Measurements from ENCODE around the gene HDAC4.

Gene HDAC4

DNA sequence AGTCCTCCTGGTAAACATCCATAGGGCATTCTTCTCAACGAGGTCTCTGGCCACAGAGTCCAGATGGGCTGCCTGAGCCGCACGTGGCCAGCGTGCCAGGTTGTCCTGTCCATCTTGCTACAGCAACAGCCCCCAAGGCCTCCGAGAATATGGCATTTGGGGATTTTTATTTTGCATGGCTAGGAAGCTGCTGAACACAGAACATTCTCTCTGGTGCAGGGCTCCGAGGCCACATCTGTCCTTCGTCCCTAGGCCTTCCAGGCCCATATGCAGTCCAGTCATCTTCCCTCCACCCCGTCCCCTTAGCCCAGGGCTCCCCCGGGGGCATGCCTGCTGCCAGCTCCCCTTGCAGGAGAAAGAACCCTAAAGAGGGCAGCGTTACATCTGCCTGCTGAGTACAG lies 2.3 kb downstream of the HDAC4 start:
- no peak for DNase-seq (ENCODE audit: low read depth)

DNA sequence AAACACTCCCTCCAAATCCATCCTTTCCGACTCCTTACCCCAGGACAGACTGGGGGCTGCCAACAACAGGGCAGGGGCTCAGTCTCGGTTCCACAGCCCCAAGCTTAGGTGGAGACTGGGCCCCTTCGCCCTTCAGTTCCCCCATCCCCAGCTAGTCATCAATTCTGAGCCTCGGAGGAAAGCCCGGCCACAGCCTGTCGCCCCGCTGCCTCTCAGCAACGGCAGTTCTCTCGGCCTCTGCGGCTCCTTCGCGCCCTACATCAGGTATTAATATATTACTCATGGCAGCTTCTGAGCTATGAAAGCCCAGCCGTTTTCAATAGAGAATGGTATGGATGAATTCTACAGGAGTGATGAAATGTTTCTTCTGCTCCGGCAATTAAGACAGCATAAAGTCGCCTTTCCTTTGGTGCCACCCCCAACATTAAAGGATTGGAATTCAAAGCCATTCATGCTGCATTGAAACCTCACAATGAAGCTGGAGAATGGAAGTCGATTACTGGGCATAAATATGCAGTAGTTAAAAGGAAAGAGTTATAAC lies 2.8 kb downstream of the HDAC4 start:
- TF ChIP-seq, protein P1, sequence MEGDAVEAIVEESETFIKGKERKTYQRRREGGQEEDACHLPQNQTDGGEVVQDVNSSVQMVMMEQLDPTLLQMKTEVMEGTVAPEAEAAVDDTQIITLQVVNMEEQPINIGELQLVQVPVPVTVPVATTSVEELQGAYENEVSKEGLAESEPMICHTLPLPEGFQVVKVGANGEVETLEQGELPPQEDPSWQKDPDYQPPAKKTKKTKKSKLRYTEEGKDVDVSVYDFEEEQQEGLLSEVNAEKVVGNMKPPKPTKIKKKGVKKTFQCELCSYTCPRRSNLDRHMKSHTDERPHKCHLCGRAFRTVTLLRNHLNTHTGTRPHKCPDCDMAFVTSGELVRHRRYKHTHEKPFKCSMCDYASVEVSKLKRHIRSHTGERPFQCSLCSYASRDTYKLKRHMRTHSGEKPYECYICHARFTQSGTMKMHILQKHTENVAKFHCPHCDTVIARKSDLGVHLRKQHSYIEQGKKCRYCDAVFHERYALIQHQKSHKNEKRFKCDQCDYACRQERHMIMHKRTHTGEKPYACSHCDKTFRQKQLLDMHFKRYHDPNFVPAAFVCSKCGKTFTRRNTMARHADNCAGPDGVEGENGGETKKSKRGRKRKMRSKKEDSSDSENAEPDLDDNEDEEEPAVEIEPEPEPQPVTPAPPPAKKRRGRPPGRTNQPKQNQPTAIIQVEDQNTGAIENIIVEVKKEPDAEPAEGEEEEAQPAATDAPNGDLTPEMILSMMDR (IDR thresholded peaks at IDR 0.05; ENCODE audit: insufficient read depth, low read depth, low read length, missing control alignments), result no peak
- H3K4me3 ChIP-seq (ENCODE audit: low read depth, low read length), result no peak overlapping the region
- no peak for DNase-seq (ENCODE audit: low read depth)

More for the DNA sequence above, 2.3 kb downstream of the HDAC4 start:
- TF ChIP-seq, protein P1 (IDR thresholded peaks at IDR 0.05; ENCODE audit: insufficient read depth, low read depth, low read length, missing control alignments), result no peak
- H3K4me3 ChIP-seq (ENCODE audit: low read depth, low read length), result no peak overlapping the region

DNA sequence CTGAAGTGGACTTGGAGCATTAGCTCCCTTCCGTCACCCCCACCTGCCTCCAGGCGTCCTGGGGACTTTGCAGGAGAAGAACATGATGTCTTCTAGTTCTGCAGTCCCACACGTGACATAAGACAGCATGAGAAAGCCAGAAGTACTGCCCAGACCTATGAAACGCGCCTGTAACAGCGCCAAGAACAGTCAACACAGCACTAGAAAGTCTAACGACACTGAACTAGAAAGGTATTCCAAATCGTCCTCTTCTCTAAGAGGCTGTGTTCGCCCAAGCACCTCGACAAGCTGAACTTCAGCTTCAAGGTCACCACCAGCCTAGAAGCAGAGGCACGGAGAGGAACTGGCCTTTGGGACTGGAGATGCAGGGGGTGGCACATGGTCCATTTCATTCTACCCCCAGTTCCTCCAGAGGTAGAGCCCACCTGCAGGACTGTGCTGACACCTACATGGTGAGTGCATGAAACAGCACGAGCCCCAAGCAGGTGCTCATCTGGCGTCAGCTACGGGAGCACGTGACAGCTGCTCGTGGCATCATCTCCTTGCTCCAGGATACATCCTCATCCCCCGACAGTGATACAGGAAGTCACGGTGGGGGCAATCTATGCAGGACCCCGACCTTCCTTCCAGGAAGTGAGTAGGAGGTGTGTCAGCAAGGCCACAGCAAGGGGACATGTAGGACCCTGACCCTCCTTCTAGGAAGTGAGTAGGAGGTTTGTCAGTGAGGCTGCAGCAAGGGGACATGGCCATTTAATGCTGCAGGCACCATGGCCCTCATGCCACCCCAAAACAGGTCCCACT lies 3.7 kb downstream of the HDAC4 start:
- TF ChIP-seq, protein P1 (IDR thresholded peaks at IDR 0.05; ENCODE audit: insufficient read depth, low read depth, low read length, missing control alignments), result peak; percentile 32
- DNase-seq (ENCODE audit: low read depth), result peak; percentile 26
- no peak overlapping the region for H3K4me3 ChIP-seq (ENCODE audit: low read depth, low read length)

DNA sequence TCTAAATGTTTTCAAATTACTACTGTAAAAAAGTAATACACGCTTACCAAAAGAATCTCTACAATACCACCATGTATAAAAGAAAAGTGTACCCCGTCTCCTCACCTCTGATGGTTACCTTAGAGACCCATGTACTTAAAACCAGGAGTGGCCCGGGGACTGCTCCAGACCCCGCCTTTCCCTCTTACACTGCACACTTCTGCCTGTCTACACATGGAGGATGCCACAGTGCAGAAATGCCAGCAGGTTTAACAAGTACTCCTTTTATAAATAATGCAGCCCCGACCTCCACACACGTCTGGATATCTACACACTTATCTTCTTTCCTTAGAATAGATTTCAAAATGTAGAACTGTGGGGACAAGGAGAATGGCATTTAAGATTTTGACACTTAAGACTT lies 5.3 kb downstream of the HDAC4 start:
- TF ChIP-seq, protein P1 (IDR thresholded peaks at IDR 0.05; ENCODE audit: insufficient read depth, low read depth, low read length, missing control alignments), result no peak
- H3K4me3 ChIP-seq (ENCODE audit: low read depth, low read length), result no peak overlapping the region
- no peak for DNase-seq (ENCODE audit: low read depth)

DNA sequence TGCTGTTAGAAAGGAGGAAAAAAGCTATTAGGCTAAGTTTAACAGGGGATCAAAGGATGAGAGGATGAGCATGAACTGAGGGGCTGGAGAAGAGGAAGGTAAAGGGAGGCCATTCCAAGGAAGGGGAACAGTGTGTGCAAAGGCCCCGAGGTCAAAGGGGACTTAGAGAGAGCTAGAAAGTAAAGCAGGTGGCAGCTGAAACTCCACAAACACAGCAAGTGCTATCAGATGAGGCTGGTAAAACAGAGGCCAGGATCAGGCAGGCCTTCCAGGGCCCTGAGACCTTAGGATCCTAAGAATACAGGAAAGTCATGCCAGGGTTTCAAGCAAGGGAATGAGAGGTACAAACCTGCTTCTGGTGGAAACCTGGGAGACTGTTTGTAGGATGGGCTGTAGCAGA lies 5.8 kb downstream of the HDAC4 start:
- no peak overlapping the region for H3K4me3 ChIP-seq (ENCODE audit: low read depth, low read length)
- no peak for DNase-seq (ENCODE audit: low read depth)
- TF ChIP-seq, protein P1 (IDR thresholded peaks at IDR 0.05; ENCODE audit: insufficient read depth, low read depth, low read length, missing control alignments), result no peak

DNA sequence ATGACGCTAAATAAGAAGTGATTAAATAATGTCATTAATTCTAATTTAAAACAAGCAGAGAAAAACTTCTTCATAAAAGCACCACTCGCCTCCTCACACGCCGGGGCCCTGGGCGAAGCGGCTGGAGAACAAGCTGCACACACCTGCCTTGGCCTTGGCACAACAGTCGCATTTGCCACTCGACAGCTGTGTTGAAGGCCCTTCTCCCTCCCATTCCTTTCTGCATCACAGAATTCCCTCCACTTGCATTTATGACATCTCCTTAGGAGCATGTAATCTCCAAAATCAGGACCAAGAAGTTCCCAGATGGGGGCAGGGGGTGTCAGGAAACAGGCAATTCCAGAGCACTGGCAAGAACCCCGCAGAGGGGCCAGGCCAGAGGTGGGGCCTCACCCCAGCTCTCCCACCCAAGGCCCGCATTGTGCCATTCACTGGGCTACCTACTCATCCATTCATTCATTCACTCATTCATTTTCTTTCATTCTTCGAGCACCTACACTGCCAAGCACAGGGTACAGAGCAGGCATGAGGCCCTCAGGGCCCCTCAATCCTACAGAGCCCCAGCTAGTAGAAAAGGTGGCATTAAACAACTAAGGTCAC lies 6.4 kb downstream of the HDAC4 start:
- TF ChIP-seq, protein P1 (IDR thresholded peaks at IDR 0.05; ENCODE audit: insufficient read depth, low read depth, low read length, missing control alignments), result no peak
- no peak for DNase-seq (ENCODE audit: low read depth)
- H3K4me3 ChIP-seq (ENCODE audit: low read depth, low read length), result no peak overlapping the region

Data from GM12865 (cell line).